Trophoblast cell (in vitro differentiated cells and primary cell): ENCODE results near the gene EIF4G2.

Experiments
- DNase-seq, 2 donors: peaks; one replicate each; pipeline ENCODE4 v3.0.0-alpha.2; 2016
- H2AFZ ChIP-seq: 2 replicates; pipeline ENCODE4 v1.6.1; 2013; ENCODE audit warnings: low read length, moderate library complexity, mild to moderate bottlenecking; ENCODE audit not compliant: insufficient read depth, poor library complexity
- H2AK5ac ChIP-seq: 2 replicates; pipeline ENCODE4 v1.6.1; 2013; ENCODE audit warnings: mild to moderate bottlenecking, low read length
- H2BK120ac ChIP-seq: 2 replicates; pipeline ENCODE4 v1.6.1; 2013; ENCODE audit warnings: low read length, mild to moderate bottlenecking, moderate library complexity; ENCODE audit not compliant: insufficient read depth, poor library complexity
- H2BK12ac ChIP-seq: 2 replicates; pipeline ENCODE4 v1.6.1; 2013; ENCODE audit warnings: mild to moderate bottlenecking, low read length, moderate library complexity
- H2BK5ac ChIP-seq: 2 replicates; pipeline ENCODE4 v1.6.1; 2013; ENCODE audit warnings: low read length, low read depth, moderate library complexity, mild to moderate bottlenecking; ENCODE audit not compliant: poor library complexity
- H3K14ac ChIP-seq: 2 replicates; pipeline ENCODE4 v1.6.1; 2013; ENCODE audit warnings: mild to moderate bottlenecking, low read length
- H3K18ac ChIP-seq: 2 replicates; pipeline ENCODE4 v1.6.1; 2013; ENCODE audit warnings: mild to moderate bottlenecking, low read length
- H3K23ac ChIP-seq: 2 replicates; pipeline ENCODE4 v1.6.1; 2013; ENCODE audit warnings: low read length
- H3K27ac ChIP-seq: 2 replicates; pipeline ENCODE4 v1.5.1; 2013; ENCODE audit warnings: low read depth, mild to moderate bottlenecking, inconsistent platforms, low read length, moderate library complexity
- H3K27me3 ChIP-seq: 2 replicates; pipeline ENCODE4 v1.6.1; 2013; ENCODE audit warnings: inconsistent platforms, mild to moderate bottlenecking, low read length, moderate library complexity; ENCODE audit not compliant: insufficient read depth
- H3K36me3 ChIP-seq, 2 experiments: 1 replicate in 1 of 2; 2 replicates in 1 of 2; pipeline ENCODE4 v1.6.1; 2013; ENCODE audit warnings: low read length in 2 of 2, mild to moderate bottlenecking in 2 of 2, moderate library complexity in 1 of 2; ENCODE audit not compliant: insufficient read depth in 2 of 2, control insufficient read depth in 1 of 2
- H3K4ac ChIP-seq: 2 replicates; pipeline ENCODE4 v1.6.1; 2013; ENCODE audit warnings: low read depth, mild to moderate bottlenecking, low read length, moderate library complexity
- H3K4me1 ChIP-seq, 2 experiments: 1 replicate in 1 of 2; 2 replicates in 1 of 2; pipeline ENCODE4 v1.6.1; 2013; ENCODE audit warnings: low read length in 2 of 2, mild to moderate bottlenecking in 2 of 2, moderate library complexity in 1 of 2; ENCODE audit not compliant: insufficient read depth in 2 of 2, control insufficient read depth in 1 of 2
- H3K4me2 ChIP-seq: 2 replicates; pipeline ENCODE4 v1.6.1; 2013; ENCODE audit warnings: inconsistent platforms, mild to moderate bottlenecking, low read length, moderate library complexity
- H3K4me3 ChIP-seq: 2 replicates; pipeline ENCODE4 v1.5.1; 2013; ENCODE audit warnings: mild to moderate bottlenecking, low read depth, low read length, inconsistent platforms
- H3K79me1 ChIP-seq: one replicate; pipeline ENCODE4 v1.6.1; 2013; ENCODE audit warnings: low read length
- H3K79me2 ChIP-seq: 2 replicates; pipeline ENCODE4 v1.6.1; 2013; ENCODE audit warnings: low read length, mild to moderate bottlenecking; ENCODE audit not compliant: control insufficient read depth, insufficient read depth, poor library complexity
- H3K9ac ChIP-seq: 2 replicates; pipeline ENCODE4 v1.6.1; 2013; ENCODE audit warnings: mild to moderate bottlenecking, low read length
- H3K9me3 ChIP-seq: 2 replicates; pipeline ENCODE4 v1.6.1; 2013; ENCODE audit warnings: low read depth, mild to moderate bottlenecking, control low read depth, inconsistent platforms, low read length; ENCODE audit not compliant: insufficient read depth
- H4K12ac ChIP-seq: 2 replicates; pipeline ENCODE4 v1.6.1; 2013; ENCODE audit warnings: low read depth, mild to moderate bottlenecking, low read length, moderate library complexity
- H4K8ac ChIP-seq: 2 replicates; pipeline ENCODE4 v1.6.1; 2013; ENCODE audit warnings: low read depth, mild to moderate bottlenecking, low read length, moderate library complexity
- H4K91ac ChIP-seq: one replicate; pipeline ENCODE4 v1.6.1; 2013; ENCODE audit warnings: low read depth, mild to moderate bottlenecking, low read length, moderate library complexity
- WGBS: extraction: QIAGEN DNeasy Blood & Tissue Kit; methylation state at CpG from one replicate; pipeline ENCODE4 v1.1.7; 2013; ENCODE audit warnings: missing lambda C conversion rate; ENCODE audit not compliant: insufficient read length, insufficient coverage; ENCODE audit errors: extremely low coverage; 5-methylcytosine and 5-hydroxymethylcytosine counted together

EIF4G2 gene

DNA sequence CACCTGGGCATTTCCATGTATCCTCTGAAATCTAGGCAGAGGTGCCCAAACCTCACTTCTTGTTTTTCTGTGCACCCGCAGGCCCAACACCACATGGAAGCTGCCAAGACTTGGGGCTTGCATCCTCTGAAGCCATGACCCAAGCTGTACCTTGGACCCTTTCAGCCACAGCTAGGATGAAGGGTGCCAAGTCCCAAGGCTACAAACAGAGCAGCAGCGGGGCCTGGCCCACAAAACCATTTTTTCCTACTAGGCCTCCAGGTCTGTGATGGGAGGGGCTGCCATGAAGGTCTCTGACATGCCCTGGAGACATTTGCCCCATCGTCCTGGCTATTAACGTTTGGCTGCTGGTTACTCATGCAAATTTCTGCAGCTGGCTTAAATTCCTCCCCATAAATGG, 20.4 kb upstream of the EIF4G2 start:
- Histone ChIP-seq H2AFZ (no peak overlapping the region), H3K14ac (no peak overlapping the region), H2AK5ac (no peak overlapping the region), H2BK12ac (no peak overlapping the region), H4K91ac (no peak overlapping the region), H3K23ac (no peak overlapping the region), H3K27me3 (no peaks in the 10 kb centered on the region), H3K18ac (no peak overlapping the region), H2BK5ac (no peak overlapping the region), H3K36me3 (no peaks in the 10 kb centered on the region), H3K79me1 (no peaks in the 10 kb centered on the region), H3K27ac (no peak overlapping the region), H3K79me2 (no peaks in the 10 kb centered on the region), H3K4me1 (no peaks in the 10 kb centered on the region), H4K12ac (no peak overlapping the region), H3K9ac (no peak overlapping the region), H3K4me3 (no peak overlapping the region), H3K4ac (no peak overlapping the region), H4K8ac (no peak overlapping the region), H3K9me3 (peaks cover 5% of the 10 kb centered on the region), H3K4me2 (no peak overlapping the region), H2BK120ac (no peak overlapping the region)
- DNase-seq: no peak
- no CpG with 5 or more reads among the region's 4 CpGs for WGBS

DNA sequence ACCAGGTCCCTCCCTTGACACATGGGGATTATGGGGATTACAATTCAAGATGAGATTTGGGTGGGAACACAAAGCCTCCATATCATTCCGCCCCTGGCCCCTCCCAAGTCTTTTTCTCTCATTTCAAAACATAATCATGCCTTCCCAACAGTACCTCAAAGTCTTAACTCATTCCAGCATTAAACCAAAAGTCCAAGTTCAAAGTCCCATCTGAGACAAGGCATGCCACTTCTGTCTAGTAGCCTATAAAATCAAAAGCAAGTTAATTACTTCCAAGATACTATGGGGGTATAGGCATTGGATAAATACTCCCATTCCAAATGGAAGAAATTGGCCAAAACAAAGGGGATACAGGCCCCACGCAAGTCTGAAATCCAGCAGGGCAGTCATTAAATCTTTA, 19.7 kb upstream of the EIF4G2 start:
- Histone ChIP-seq H4K91ac (no peak overlapping the region), H2AK5ac (no peak overlapping the region), H2BK12ac (no peak overlapping the region), H4K8ac (no peak overlapping the region), H3K9ac (no peak overlapping the region), H2AFZ (no peak overlapping the region), H3K9me3 (peaks cover 5% of the 10 kb centered on the region), H2BK5ac (no peak overlapping the region), H4K12ac (no peak overlapping the region), H3K4ac (no peak overlapping the region), H3K4me1 (peaks cover 2% of the 10 kb centered on the region in 2 experiments), H3K23ac (no peak overlapping the region), H3K27ac (no peak overlapping the region), H3K14ac (no peak overlapping the region), H3K4me3 (no peak overlapping the region), H2BK120ac (no peak overlapping the region), H3K18ac (no peak overlapping the region), H3K36me3 (no peaks in the 10 kb centered on the region), H3K27me3 (no peaks in the 10 kb centered on the region), H3K4me2 (no peak overlapping the region), H3K79me1 (peaks cover 3% of the 10 kb centered on the region), H3K79me2 (no peaks in the 10 kb centered on the region)
- WGBS: no CpG with 5 or more reads among the region's 2 CpGs
- no peak for DNase-seq

DNA sequence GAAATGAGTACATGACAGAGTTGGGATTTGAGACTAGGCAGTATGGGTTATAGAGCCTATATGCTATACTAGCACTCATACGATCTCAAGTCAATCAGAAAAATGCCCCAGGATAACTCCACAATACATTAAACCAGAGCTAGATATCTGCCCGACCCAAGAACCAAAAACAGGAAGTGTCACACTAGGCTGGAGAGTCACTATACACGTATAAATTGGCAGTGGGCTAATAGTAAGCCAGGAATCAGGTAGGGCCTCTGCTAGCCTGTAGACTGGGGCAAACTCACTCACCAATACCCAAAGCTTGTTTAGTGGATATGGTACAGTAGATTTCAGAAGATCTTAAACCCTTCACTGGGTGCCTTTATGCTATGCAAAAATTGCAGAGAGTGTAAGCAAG, 16.2 kb upstream of the EIF4G2 start:
- H2BK120ac ChIP-seq: no peak overlapping the region
- H2AFZ ChIP-seq: no peak overlapping the region
- no peaks in the 10 kb centered on the region for H3K36me3 ChIP-seq
- H3K4ac ChIP-seq: no peak overlapping the region
- H3K9ac ChIP-seq: no peak overlapping the region
- no peak overlapping the region for H3K14ac ChIP-seq
- no peak overlapping the region for H2BK12ac ChIP-seq
- no CpG with 5 or more reads among the region's 3 CpGs for WGBS
- H4K12ac ChIP-seq: no peak overlapping the region
- no peak overlapping the region for H3K4me3 ChIP-seq
- no peaks in the 10 kb centered on the region for H3K79me2 ChIP-seq
- H4K8ac ChIP-seq: no peak overlapping the region
- peaks cover 9% of the 10 kb centered on the region for H3K79me1 ChIP-seq
- H2AK5ac ChIP-seq: no peak overlapping the region
- no peak overlapping the region for H3K4me2 ChIP-seq
- no peak for DNase-seq
- H3K4me1 ChIP-seq: peaks cover 9% of the 10 kb centered on the region in 2 experiments
- H2BK5ac ChIP-seq: no peak overlapping the region
- H3K9me3 ChIP-seq: peaks cover 5% of the 10 kb centered on the region
- H3K27ac ChIP-seq: no peak overlapping the region
- H4K91ac ChIP-seq: no peak overlapping the region
- no peaks in the 10 kb centered on the region for H3K27me3 ChIP-seq
- H3K18ac ChIP-seq: no peak overlapping the region
- H3K23ac ChIP-seq: no peak overlapping the region

DNA sequence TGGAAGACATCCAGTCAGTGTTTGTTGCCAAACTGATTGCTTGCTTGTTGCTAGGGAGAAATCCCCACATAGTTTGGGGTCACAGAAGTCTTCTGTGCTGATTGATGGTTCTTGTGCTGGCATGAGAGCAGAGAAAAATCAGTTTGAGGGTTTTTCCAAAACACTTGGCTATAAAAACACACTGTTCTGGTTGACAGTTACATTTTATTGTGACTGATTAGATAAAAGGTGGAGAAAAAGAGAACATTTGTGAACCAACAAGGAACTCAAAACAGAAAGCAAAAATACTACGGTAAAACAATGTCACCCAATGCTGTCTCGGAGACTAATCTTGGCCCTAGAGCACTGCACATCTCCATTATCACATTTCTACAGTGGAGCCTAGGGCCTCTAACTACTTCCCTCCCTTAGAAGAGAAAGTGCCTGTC, 14.4 kb upstream of the EIF4G2 start:
- Histone ChIP-seq H3K14ac (peak overlapping the region; percentile 53), H3K4me2 (no peak overlapping the region), H3K4me3 (no peak overlapping the region), H3K79me1 (peaks cover 9% of the 10 kb centered on the region), H3K36me3 (peaks cover 0 to 1% of the 10 kb centered on the region in 2 experiments), H3K4me1 (peaks cover 9% of the 10 kb centered on the region in 2 experiments), H2BK12ac (peak overlapping the region; percentile 41), H4K8ac (peak overlapping the region; percentile 50), H3K4ac (peak overlapping the region; percentile 39), H3K9ac (no peak overlapping the region), H4K91ac (peak overlapping the region; percentile 91), H3K79me2 (no peaks in the 10 kb centered on the region), H3K23ac (no peak overlapping the region), H2AK5ac (peak overlapping the region; percentile 42), H2BK120ac (peak overlapping the region; percentile 98), H3K27ac (peak overlapping the region; percentile 88), H2BK5ac (peak overlapping the region; percentile 87), H3K18ac (peak overlapping the region; percentile 46), H3K9me3 (no peaks in the 10 kb centered on the region), H2AFZ (no peak overlapping the region), H4K12ac (no peak overlapping the region), H3K27me3 (no peaks in the 10 kb centered on the region)
- no CpG with 5 or more reads among the region's 2 CpGs for WGBS
- peak in 1 of 2 donors; percentile 37 for DNase-seq
